IMR-90 (cell line): ENCODE measurements around the gene CAMKMT. TPM values are rescaled to one million over a fixed set of nuclear protein-coding genes. Genes with fewer than 3 reads are reported as not detected.

Source experiments
- ATAC-seq: fragments of 200-7000 bp; cut with Tn5 transposase; 2 replicates; pipeline ENCODE4 v1.9.1; 2020; ENCODE audit warnings: low read depth, mild to moderate bottlenecking, moderate library complexity
- BruUV-seq: library from RNA; stranded (reverse); fragments of 400-500 nt; replicated peaks from 2 replicates; lab custom pipeline; 2021; lab: Mats Ljungman, UMichigan
- CTCF ChIA-PET: fragments of 300-600 bp; formaldehyde crosslinking; extraction: SDS; loops from one replicate; lab custom pipeline; 2021; ENCODE audit warnings: antibody characterized with exemption; lab: Yijun Ruan, JAX
- POLR2A ChIA-PET: fragments of 300-600 bp; sonication (Branson Sonifier 250); formaldehyde crosslinking; loops from one replicate; lab custom pipeline; 2022; ENCODE audit warnings: antibody characterized with exemption; ENCODE audit not compliant: unreplicated experiment; lab: Charles Lee
- DNase-seq: peaks from one replicate; pipeline ENCODE4 v3.0.0; 2013
- H2AFZ ChIP-seq: replicated peaks from 2 replicates; pipeline ENCODE3; 2013; ENCODE audit warnings: low read length, mild to moderate bottlenecking; ENCODE audit not compliant: poor library complexity
- H2AK5ac ChIP-seq: 2 replicates; pipeline ENCODE4 v1.6.1; 2013; ENCODE audit warnings: low read depth, low read length, inconsistent platforms
- H2AK9ac ChIP-seq: replicated peaks from 2 replicates; pipeline ENCODE3; 2013; ENCODE audit warnings: mild to moderate bottlenecking, low read depth, low read length, moderate library complexity; ENCODE audit not compliant: poor library complexity
- H2BK120ac ChIP-seq: 2 replicates; pipeline ENCODE4 v1.6.1; 2013; ENCODE audit warnings: low read depth, low read length, inconsistent platforms
- H2BK15ac ChIP-seq: 3 replicates; pipeline ENCODE4 v1.6.1; 2013; ENCODE audit warnings: low read depth, low read length, inconsistent platforms
- H2BK20ac ChIP-seq: 2 replicates; pipeline ENCODE4 v1.6.1; 2013; ENCODE audit warnings: low read depth, mild to moderate bottlenecking, inconsistent platforms, low read length, moderate library complexity
- H2BK5ac ChIP-seq: 2 replicates; pipeline ENCODE4 v1.6.1; 2013; ENCODE audit warnings: mild to moderate bottlenecking, low read depth, low read length, inconsistent platforms; ENCODE audit not compliant: poor library complexity, severe bottlenecking
- H3K14ac ChIP-seq: replicated peaks from 2 replicates; pipeline ENCODE4 v1.6.1; 2013; ENCODE audit warnings: low read depth, low read length, inconsistent platforms
- H3K18ac ChIP-seq: 2 replicates; pipeline ENCODE4 v1.6.1; 2013; ENCODE audit warnings: low read depth, low read length, control low read depth
- H3K23ac ChIP-seq: 2 replicates; pipeline ENCODE4 v1.6.1; 2013; ENCODE audit warnings: low read depth, low read length, inconsistent platforms
- H3K27ac ChIP-seq: 2 replicates; pipeline ENCODE4 v1.5.1; 2013; ENCODE audit warnings: mild to moderate bottlenecking, control low read depth, low read length; ENCODE audit not compliant: insufficient read depth
- H3K27me3 ChIP-seq: 2 replicates; pipeline ENCODE4 v1.6.1; 2013; ENCODE audit warnings: low read length; ENCODE audit not compliant: control insufficient read depth, insufficient read depth
- H3K36me3 ChIP-seq: 2 replicates; pipeline ENCODE4 v1.6.1; 2013; ENCODE audit warnings: low read length, mixed read lengths; ENCODE audit not compliant: control insufficient read depth, insufficient read depth
- H3K4ac ChIP-seq: 2 replicates; pipeline ENCODE4 v1.6.1; 2013; ENCODE audit warnings: low read depth, low read length, inconsistent platforms
- H3K4me1 ChIP-seq: 2 replicates; pipeline ENCODE4 v1.6.1; 2013; ENCODE audit warnings: low read length, mixed read lengths; ENCODE audit not compliant: control insufficient read depth, insufficient read depth
- H3K4me2 ChIP-seq: 2 replicates; pipeline ENCODE4 v1.6.1; 2013; ENCODE audit warnings: low read depth, mild to moderate bottlenecking, control low read depth, low read length, moderate library complexity
- H3K4me3 ChIP-seq: 2 replicates; pipeline ENCODE4 v1.5.1; 2013; ENCODE audit warnings: low read depth, mild to moderate bottlenecking, control low read depth, low read length, moderate library complexity; ENCODE audit not compliant: insufficient read depth
- H3K56ac ChIP-seq: 2 replicates; pipeline ENCODE4 v1.6.1; 2013; ENCODE audit warnings: low read length, inconsistent platforms; ENCODE audit not compliant: insufficient read depth; ENCODE audit errors: extremely low read depth
- H3K79me1 ChIP-seq, 2 experiments: 2 replicates each; pipeline ENCODE4 v1.6.1; 2013; ENCODE audit warnings: low read length in 2 of 2, inconsistent platforms in 1 of 2, low read depth in 1 of 2
- H3K9ac ChIP-seq: 2 replicates; pipeline ENCODE4 v1.6.1; 2013; ENCODE audit warnings: low read depth, low read length, control low read depth
- H3K9me1 ChIP-seq: 2 replicates; pipeline ENCODE4 v1.6.1; 2013; ENCODE audit warnings: low read length, inconsistent platforms; ENCODE audit not compliant: insufficient read depth
- H3K9me3 ChIP-seq: 2 replicates; pipeline ENCODE4 v1.6.1; 2013; ENCODE audit warnings: low read length; ENCODE audit not compliant: control insufficient read depth, insufficient read depth
- H4K20me1 ChIP-seq: 2 replicates; pipeline ENCODE4 v1.6.1; 2013; ENCODE audit warnings: low read length, inconsistent platforms; ENCODE audit not compliant: insufficient read depth
- H4K5ac ChIP-seq: 2 replicates; pipeline ENCODE4 v1.6.1; 2013; ENCODE audit warnings: mild to moderate bottlenecking, low read depth, low read length, control low read depth
- H4K8ac ChIP-seq, 2 experiments: 2 replicates each; pipeline ENCODE4 v1.6.1; 2013; ENCODE audit warnings: low read depth in 2 of 2, low read length in 2 of 2, control low read depth in 1 of 2, inconsistent platforms in 1 of 2
- H4K91ac ChIP-seq: 2 replicates; pipeline ENCODE4 v1.6.1; 2013; ENCODE audit warnings: low read depth, low read length, inconsistent platforms; ENCODE audit not compliant: insufficient read depth
- BHLHE40 ChIP-seq: fragments of 150-350 bp; IDR thresholded peaks from 2 replicates; pipeline ENCODE4 v1.6.1; 2016; ENCODE audit warnings: mild to moderate bottlenecking, low read depth, low read length
- CEBPB ChIP-seq: IDR thresholded peaks from 2 replicates; pipeline ENCODE4 v1.6.1; 2012; ENCODE audit warnings: low read depth, low read length, improper control_type of control experiment
- CHD1 ChIP-seq: IDR thresholded peaks from 2 replicates; pipeline ENCODE4 v1.6.1; 2012; ENCODE audit warnings: low read depth, low read length, improper control_type of control experiment
- CTCF ChIP-seq: conservative IDR thresholded peaks from 2 replicates; pipeline ENCODE4 v1.5.1; 2012; ENCODE audit warnings: mild to moderate bottlenecking, low read depth, low read length, improper control_type of control experiment
- FOS ChIP-seq: fragments of 150-350 bp; IDR thresholded peaks from 2 replicates; pipeline ENCODE4 v1.6.1; 2016; ENCODE audit warnings: low read depth, low read length
- MAFK ChIP-seq: IDR thresholded peaks from 2 replicates; pipeline ENCODE4 v1.6.1; 2012; ENCODE audit warnings: low read depth, low read length, improper control_type of control experiment
- MAZ ChIP-seq: IDR thresholded peaks from 2 replicates; pipeline ENCODE4 v1.6.1; 2012; ENCODE audit warnings: low read depth, mild to moderate bottlenecking, low read length, improper control_type of control experiment, moderate library complexity, borderline replicate concordance
- MXI1 ChIP-seq: IDR thresholded peaks from 2 replicates; pipeline ENCODE4 v1.6.1; 2012; ENCODE audit warnings: low read depth, mild to moderate bottlenecking, low read length, moderate library complexity, borderline replicate concordance
- NFE2L2 ChIP-seq: fragments of 150-350 bp; IDR thresholded peaks from 2 replicates; pipeline ENCODE4 v1.6.1; 2016; ENCODE audit warnings: low read depth, mild to moderate bottlenecking, low read length
- POLR2A ChIP-seq: IDR thresholded peaks from 2 replicates; pipeline ENCODE4 v1.6.1; 2012; ENCODE audit warnings: mild to moderate bottlenecking, low read depth, low read length
- RAD21 ChIP-seq: IDR thresholded peaks from 2 replicates; pipeline ENCODE4 v1.6.1; 2012; ENCODE audit warnings: low read length, improper control_type of control experiment
- RCOR1 ChIP-seq: IDR thresholded peaks from 2 replicates; pipeline ENCODE4 v1.6.1; 2012; ENCODE audit warnings: mild to moderate bottlenecking, low read length, improper control_type of control experiment; ENCODE audit not compliant: insufficient replicate concordance
- RFX5 ChIP-seq: IDR thresholded peaks from 2 replicates; pipeline ENCODE4 v1.8.0; 2012; ENCODE audit warnings: low read depth, mild to moderate bottlenecking, low read length, moderate library complexity
- SMC3 ChIP-seq: fragments of 150-350 bp; IDR thresholded peaks from 2 replicates; pipeline ENCODE4 v1.6.1; 2016; ENCODE audit warnings: low read depth, mild to moderate bottlenecking, antibody characterized with exemption, low read length, moderate library complexity
- USF2 ChIP-seq: fragments of 150-350 bp; IDR thresholded peaks from 2 replicates; pipeline ENCODE4 v1.6.1; 2017; ENCODE audit warnings: mild to moderate bottlenecking, antibody characterized with exemption, low read length, low read depth
- WGBS, 2 experiments: methylation state at CpG; one replicate each; pipeline versions ENCODE4 v1.1.5 to v1.1.7; 2013; ENCODE audit warnings: missing lambda C conversion rate in 2 of 2; ENCODE audit not compliant: insufficient read length in 1 of 2; ENCODE audit errors: extremely low coverage in 2 of 2; 5-methylcytosine and 5-hydroxymethylcytosine counted together
- dilution Hi-C: fragments of 300-500 bp; cut with HindIII; formaldehyde crosslinking; loops from one replicate; pipeline ENCODE4 v1.14.3; 2018; ENCODE audit warnings: low sequenced_read_pairs; ENCODE audit not compliant: unreplicated experiment
- in situ Hi-C: fragments of 300-500 bp; cut with MboI; formaldehyde crosslinking; loops from 3 replicates; pipeline ENCODE4 v1.14.3; 2019; ENCODE audit warnings: low sequenced_read_pairs, inconsistent platforms, mixed read lengths
- intact Hi-C: fragments of 100-400 bp; cut with micrococcal nuclease; formaldehyde crosslinking; loops from 2 replicates; pipeline ENCODE4 v1.10.0; 2022
- polyA plus RNA-seq, 3 experiments: library from polyadenylated mRNA; depleted of rRNA; stranded (reverse); fragments of >200 nt; gene quantifications; 2 replicates each; pipeline ENCODE4 v1.2.3, GENCODE V29; 2012; ENCODE audit warnings: low replicate concordance in 1 of 3
- total RNA-seq: library from RNA; depleted of rRNA; stranded (reverse); fragments of >200 nt; gene quantifications from 2 replicates; pipeline ENCODE4 v1.2.3, GENCODE V29; 2012
- TF ChIP-seq, protein P1 (sequence below): fragments of 150-350 bp; IDR thresholded peaks from 2 replicates; pipeline ENCODE4 v1.6.1; 2016; ENCODE audit warnings: low read depth, mild to moderate bottlenecking, low read length, moderate library complexity, borderline replicate concordance

CAMKMT gene
- total and polyA plus RNA-seq, 2 of the 4 experiments (the other 2 are of a cell fraction) = 4.4 to 6.8 TPM

DNA sequence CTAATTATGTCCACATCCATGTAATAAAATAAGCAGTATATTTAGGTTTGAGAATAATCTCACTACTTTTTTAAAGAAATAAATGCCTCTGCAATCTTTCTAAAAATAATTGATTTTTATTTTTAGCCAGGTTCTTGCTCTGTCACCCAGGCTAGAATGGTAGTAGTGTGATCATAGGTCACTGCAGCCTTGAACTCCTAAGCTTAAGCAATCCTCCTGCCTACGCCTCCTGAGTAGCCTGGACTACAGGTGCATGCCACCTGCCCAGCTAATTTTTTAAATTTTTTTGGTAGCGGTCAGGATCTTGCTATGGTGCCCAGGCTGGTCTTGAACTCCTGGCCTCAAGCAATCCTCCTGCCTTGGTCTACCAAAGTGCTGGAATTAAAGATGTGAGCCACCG is 133.3 kb downstream of the CAMKMT start:
- CTCF ChIA-PET = interaction anchor here (2.0 kb wide), 1 partner anchor 15 kb away, joined by 6 read pairs; no protein-coding TSS in a partner anchor
- Histone ChIP-seq H3K9me3 (no peaks in the 10 kb centered on the region), H3K27me3 (no peaks in the 10 kb centered on the region), H3K4me3 (no peak overlapping the region), H3K79me1 (no peaks in the 10 kb centered on the region), H4K91ac (no peak overlapping the region), H2AK5ac (no peak overlapping the region), H2AFZ (no peak overlapping the region), H2BK15ac (no peak overlapping the region), H4K8ac (no peak overlapping the region), H3K23ac (no peak overlapping the region), H3K56ac (no peak overlapping the region), H3K9ac (no peak overlapping the region), H2BK120ac (no peak overlapping the region), H4K5ac (no peak overlapping the region), H2BK20ac (no peak overlapping the region), H3K9me1 (no peaks in the 10 kb centered on the region), H3K36me3 (no peaks in the 10 kb centered on the region), H2AK9ac (no peak overlapping the region), H3K4me2 (no peak overlapping the region), H3K18ac (no peak overlapping the region), H2BK5ac (no peak overlapping the region), H3K4me1 (no peaks in the 10 kb centered on the region), H3K14ac (no peak overlapping the region), H3K4ac (no peak overlapping the region), H4K20me1 (no peaks in the 10 kb centered on the region), H3K27ac (no peak overlapping the region)
- in situ Hi-C loops (loop anchor here (25.0 kb wide), 1 partner anchor 467 kb away; no protein-coding TSS in a partner anchor), intact Hi-C loops (no loop called here), dilution Hi-C loops (no loop called here)
- TF ChIP-seq USF2 = no peak
- TF ChIP-seq SMC3 = no peak
- TF ChIP-seq CEBPB = no peak
- TF ChIP-seq MAFK = no peak
- TF ChIP-seq CHD1 = no peak
- no peak for TF ChIP-seq POLR2A
- no peak for TF ChIP-seq BHLHE40
- no peak for TF ChIP-seq CTCF
- no peak for TF ChIP-seq RCOR1
- no peak for TF ChIP-seq NFE2L2
- no peak for TF ChIP-seq RFX5
- TF ChIP-seq RAD21 = no peak
- no peak for TF ChIP-seq FOS
- TF ChIP-seq, protein P1, sequence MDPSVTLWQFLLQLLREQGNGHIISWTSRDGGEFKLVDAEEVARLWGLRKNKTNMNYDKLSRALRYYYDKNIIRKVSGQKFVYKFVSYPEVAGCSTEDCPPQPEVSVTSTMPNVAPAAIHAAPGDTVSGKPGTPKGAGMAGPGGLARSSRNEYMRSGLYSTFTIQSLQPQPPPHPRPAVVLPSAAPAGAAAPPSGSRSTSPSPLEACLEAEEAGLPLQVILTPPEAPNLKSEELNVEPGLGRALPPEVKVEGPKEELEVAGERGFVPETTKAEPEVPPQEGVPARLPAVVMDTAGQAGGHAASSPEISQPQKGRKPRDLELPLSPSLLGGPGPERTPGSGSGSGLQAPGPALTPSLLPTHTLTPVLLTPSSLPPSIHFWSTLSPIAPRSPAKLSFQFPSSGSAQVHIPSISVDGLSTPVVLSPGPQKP = no peak
- no peak for TF ChIP-seq MXI1
- TF ChIP-seq MAZ = no peak
- POLR2A ChIA-PET = no interaction called here
- DNase-seq = no peak
- no CpG with 5 or more reads among the region's 3 CpGs for WGBS, 2 experiments
- no peak for ATAC-seq
- no TSS peak for BruUV-seq
